Epithelial cell of esophagus (primary cell): ENCODE data around the gene DIPK1B.

ENCODE experiments used
- DNase-seq: peaks from one replicate; pipeline ENCODE4 v3.0.0; 2010; ENCODE audit warnings: low read depth
- H3K4me3 ChIP-seq: 2 replicates; pipeline ENCODE4 v1.5.1; 2011; ENCODE audit warnings: mild to moderate bottlenecking, low read length, control low read depth
- CTCF ChIP-seq: IDR thresholded peaks from 2 replicates; pipeline ENCODE4 v1.5.1; 2011; ENCODE audit warnings: low read depth, mild to moderate bottlenecking, low read length, control low read depth, inconsistent platforms; ENCODE audit not compliant: insufficient read depth; ENCODE audit errors: missing control alignments

Gene DIPK1B

GRCh38 chr9:136670576-136671253 lies 41.7 kb upstream of the DIPK1B start:
- H3K4me3 ChIP-seq = no peak overlapping the region
- TF ChIP-seq CTCF = no peak
- DNase-seq = no peak

- H3K4me3 ChIP-seq = no peak overlapping the region
- DNase-seq = no peak
- TF ChIP-seq CTCF = no peak
Measured at GRCh38 chr9:136671254-136671614, 41.1 kb upstream of the DIPK1B start.

GRCh38 chr9:136671646-136672430 lies 40.5 kb upstream of the DIPK1B start:
- TF ChIP-seq CTCF = peak; percentile 77
- DNase-seq = no peak

GRCh38 chr9:136672431-136673087 lies 39.8 kb upstream of the DIPK1B start:
- no peak for DNase-seq
- no peak overlapping the region for H3K4me3 ChIP-seq
- no peak for TF ChIP-seq CTCF

More at GRCh38 chr9:136671646-136672430, 40.5 kb upstream of the DIPK1B start:
- H3K4me3 ChIP-seq = no peak overlapping the region

GRCh38 chr9:136673088-136673974 lies 39.0 kb upstream of the DIPK1B start:
- no peak for TF ChIP-seq CTCF
- H3K4me3 ChIP-seq = no peak overlapping the region
- DNase-seq = no peak

GRCh38 chr9:136673975-136674785 lies 38.2 kb upstream of the DIPK1B start:
- H3K4me3 ChIP-seq = no peak overlapping the region
- no peak for TF ChIP-seq CTCF
- DNase-seq = no peak
